SW 1271 (cell line): ENCODE measurements around the gene C19orf12.
"Not testable (repeated sequence)": the region's sequence is repeated elsewhere in the genome, so short reads cannot be mapped to it uniquely, and the experiment has no call there.

Source experiments
- DNase-seq, 2 experiments: peaks; one replicate each; lab custom pipeline; 2025; lab: John Stamatoyannopoulos, UW

C19orf12 gene

DNA sequence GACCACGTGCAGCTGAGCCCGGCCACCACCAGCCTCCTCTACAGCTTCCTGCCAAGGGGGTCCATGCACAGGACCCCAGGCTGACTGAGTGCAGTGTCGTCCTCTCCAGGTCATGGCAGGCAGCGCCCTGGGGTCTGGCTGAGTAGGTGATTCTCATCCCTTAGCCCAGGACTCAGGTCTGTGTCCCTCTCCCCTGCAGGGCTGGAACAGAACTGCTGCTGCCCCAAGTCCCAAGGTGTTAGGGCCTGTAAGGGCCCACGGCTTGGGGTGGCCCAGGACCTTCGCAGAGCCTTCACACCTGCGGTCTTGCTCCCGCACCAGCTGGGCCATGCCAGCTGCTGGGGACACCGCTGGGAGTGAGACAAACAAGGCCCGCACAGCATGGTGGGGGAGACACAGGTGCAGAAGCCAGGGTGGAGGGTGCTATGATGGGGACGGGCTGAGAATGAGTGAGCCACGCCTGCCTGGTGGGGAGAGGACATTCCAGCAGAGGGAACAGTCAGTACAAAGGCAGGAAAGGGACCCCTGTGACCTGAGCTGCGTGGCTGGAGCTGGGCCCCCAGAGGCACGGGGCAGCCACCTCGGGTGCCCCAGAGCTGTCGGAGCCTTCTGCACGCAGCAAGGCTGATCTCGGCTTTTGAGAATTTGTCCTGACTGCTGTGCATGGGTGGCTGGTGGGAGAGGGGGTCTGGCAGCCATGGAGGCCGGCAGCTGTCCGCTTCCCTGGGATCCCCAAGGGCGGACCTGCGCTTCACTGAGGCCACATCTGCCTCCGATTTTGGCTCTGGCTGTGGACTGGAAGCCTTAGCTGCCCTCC is 37.9 kb downstream of the C19orf12 start:
- DNase-seq: no peak

DNA sequence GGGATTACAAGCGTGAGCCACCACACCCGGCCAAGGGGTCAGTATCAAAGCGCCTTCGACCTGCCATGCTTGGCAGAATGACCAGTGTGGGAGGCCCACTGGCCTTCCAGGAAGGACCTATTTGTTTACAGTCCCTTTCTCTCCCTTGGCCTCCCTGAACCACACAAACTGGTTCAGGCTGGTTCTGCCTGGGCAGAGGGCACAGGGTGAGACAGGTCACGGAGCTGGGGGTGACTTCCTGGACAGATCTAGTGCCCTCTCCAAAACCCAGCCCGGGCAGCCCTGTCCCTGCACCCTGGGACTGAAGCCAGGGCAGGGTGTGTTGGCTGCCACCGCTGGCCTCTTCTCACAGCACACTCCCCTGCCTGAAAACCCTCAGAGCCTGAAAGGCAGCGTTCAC is 38.5 kb downstream of the C19orf12 start:
- no peak for DNase-seq

DNA sequence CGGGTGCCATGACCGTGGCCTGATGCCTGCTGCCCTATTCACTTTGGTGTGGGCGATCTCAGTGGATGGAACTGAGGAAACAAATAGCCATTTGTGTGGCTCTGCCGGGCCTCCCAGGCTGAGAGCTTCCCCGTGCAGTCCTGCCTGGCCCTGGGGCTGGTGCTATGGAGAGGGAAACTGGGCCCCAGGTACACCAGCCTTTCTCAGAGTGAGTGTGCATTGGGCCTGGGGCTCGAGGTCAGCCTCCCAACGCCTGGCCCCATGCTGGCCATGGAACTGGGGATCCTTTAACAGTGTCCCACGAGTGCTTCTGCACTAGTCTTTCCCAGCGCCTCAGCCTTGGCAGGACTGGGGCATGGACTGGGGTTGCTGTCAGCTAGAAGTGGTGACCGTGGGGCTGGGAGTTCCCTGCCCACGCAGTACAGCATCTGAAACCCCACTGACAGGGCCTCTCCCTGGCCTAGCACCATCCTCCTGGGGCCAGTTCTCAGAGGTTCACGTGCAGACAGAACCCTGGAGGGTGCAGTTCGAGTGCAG is 39.3 kb downstream of the C19orf12 start:
- no peak for DNase-seq

- DNase-seq: no peak
Observed at GRCh38 chr19:29675120-29675649, 39.9 kb downstream of the C19orf12 start.

DNA sequence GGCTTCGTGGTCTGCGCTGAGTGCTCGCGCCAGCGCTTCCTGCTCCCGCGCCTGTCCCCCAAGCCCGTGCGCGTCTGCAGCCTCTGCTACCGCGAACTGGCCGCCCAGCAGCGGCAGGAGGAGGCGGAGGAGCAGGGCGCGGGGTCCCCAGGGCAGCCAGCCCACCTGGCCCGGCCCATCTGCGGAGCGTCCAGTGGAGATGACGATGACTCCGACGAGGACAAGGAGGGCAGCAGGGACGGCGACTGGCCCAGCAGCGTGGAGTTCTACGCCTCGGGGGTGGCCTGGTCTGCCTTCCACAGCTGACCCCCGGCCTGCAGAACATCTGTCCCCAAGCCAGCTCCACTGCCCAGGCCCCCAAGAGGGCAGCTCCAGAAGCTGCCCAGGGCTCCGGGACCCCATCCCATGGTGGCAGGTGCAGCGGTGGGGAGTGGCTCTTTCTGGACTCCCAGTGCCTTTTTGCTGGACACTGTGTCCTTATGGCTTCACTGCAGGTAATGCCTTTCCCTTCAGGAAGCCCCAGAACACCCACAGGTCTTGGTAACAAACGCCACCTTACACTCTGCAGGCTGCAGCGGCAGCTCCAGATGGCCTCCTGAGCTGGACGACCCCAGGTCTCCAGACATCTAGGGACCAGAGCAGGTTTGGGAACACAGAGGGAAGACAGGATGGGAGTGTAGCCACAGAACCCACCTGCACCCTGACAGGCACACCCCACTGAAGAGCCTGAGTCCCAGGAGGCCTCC is 40.5 kb downstream of the C19orf12 start:
- DNase-seq: no peak

- no peak for DNase-seq
Observed at GRCh38 chr19:29673451-29674371, 41.4 kb downstream of the C19orf12 start.

DNA sequence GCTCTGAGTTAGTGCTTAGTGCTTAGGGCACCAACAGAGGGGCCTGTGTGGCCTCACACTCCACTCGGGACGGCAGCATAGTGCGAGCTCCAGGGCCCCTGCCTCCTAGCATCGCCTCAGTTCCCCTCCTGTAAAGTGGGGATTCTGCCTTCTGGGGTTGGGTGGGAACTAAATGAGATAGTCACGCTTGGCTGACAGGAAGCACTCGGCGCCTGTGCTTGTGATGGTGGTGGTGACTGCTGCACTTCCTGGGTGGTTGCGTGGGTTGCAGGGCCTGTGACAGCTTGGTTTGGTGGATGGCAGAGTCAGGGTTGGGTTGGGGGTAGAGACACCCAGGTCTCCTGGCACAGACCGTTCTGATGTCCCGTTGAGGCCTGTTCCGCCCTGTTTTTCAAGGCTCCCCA is 42.1 kb downstream of the C19orf12 start:
- DNase-seq: no peak

DNA sequence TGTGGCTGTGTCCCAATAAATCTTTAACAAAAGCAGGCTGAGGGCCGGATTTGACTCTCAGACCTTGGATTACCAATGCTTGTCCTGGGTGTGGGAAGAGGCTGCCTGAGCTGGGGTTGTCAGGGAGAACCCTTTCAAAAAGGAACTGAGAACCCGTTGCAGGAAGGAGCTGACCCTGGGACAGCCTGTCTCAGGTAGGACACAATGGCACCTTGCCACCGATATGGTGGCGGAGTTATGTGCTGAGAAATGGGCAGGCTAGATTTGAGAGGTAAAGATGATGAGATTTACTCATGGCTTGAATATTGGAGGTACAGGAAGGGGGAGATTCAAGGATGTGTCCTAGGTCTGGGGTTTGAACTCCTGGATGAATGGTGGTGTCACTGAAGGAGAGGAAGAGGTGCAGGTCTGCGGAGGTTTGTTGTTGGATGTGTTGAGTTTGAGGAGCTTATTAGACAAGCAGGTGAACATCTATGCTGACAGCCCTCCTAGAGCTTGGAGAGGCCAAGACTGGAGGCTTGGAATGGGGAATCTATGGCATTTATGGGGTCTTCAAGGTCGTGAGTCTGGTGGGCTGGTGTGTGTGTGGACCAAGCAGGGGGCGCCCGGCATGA is 42.6 kb downstream of the C19orf12 start:
- DNase-seq: no peak

DNA sequence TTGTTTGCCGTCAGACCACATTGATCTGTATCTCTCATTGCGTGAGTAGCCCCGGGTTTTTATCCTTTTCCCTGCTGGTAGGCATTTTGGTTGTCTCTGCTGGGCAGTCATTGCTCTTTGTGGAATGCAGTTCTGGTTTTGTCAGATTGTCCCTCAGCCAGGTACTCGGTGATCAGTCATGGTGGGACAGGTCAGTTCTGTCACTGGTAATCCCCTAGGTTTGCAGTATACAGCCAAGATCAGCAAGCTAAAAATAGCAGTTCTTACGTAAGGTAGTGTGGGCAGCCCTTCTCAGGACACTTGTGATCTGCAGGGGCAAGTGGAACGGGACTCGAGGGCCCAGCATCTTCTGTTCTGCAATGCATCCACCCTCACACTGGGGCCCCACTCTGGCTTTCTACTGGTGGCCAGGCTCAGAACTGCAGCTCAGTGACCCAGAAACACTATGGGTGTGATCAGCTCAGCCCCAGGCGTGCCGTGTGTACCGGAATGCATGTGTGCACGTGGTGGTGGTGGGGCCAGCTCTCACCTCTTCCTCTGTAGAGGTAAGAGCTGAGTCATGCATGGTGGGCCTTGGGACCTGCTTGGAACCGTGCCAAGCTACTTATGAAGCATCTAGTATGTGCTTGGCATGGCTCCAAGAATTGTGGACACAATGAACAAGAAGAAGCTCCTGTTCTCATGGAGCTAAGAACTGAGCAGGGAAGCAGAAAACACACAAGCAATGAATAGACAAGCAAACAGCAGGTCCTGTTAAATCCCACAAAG is 43.5 kb downstream of the C19orf12 start:
- no peak for DNase-seq

GRCh38 chr19:29671026-29671392 is 44.1 kb downstream of the C19orf12 start:
- DNase-seq: not testable (repeated sequence)

- no peak for DNase-seq
Observed at GRCh38 chr19:29670255-29670654, 44.8 kb downstream of the C19orf12 start.

DNA sequence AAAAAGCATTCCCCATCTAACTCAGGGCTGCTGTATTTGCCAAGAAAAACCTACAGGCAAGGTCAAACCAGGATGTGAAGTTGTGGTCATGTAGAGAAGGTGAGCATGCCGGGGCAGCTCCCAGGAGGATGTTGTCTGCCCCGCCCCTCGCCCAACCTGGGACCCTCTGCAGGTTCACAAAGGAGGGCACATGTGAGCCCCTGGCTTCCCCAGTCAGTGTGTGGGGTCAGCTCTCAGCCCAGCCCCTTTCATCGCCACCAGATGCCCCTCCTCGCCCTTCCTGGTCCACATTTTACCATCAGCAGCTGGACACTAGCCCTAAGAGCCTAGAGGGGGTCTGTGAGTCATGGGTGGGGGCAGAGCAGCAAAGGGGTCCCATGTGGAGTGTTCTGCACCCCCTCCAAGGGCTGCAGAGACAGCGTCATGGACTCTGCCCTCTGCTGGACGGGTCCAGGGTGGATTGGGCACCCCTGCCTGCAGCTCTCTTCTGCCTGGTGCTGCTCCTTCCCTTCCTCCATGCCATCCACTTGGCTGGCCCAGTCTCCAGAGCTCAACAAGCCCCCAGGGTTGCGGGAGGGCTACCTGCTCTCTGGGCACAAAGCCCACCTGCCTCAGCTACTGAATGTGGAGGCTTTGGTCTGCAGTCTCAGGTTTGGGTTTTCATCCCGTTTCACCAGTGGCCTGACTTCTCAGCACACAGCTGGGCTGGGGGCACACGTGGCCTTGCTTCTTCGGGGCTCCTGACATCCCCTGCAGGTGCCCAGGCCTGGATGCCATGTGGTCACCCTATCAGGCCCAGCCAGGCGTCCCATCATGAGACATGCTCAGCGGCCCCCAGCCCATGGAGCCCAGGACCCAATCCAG is 46.1 kb downstream of the C19orf12 start:
- DNase-seq: no peak

DNA sequence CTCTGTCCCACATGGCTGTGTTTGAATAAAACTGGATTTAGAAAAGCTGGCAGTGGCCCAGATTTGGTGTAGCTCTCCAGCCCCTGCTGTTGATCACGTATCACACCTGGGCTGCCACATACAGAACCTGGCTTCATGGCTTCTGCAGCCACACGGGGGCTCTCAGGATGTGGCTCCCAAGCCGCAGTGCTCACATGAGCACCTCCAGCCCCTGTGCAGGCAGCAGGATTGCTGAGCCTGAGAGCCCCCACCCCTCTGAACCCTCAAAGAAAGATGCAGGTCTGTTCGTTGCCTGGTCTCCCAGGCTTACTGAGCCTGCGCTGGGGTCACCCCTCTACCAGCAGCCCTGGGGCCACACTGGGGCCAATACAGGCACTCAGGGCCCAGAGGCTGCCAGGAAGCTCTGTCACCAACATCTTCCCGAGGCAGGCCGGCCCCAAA is 47.1 kb downstream of the C19orf12 start:
- DNase-seq: no peak

DNA sequence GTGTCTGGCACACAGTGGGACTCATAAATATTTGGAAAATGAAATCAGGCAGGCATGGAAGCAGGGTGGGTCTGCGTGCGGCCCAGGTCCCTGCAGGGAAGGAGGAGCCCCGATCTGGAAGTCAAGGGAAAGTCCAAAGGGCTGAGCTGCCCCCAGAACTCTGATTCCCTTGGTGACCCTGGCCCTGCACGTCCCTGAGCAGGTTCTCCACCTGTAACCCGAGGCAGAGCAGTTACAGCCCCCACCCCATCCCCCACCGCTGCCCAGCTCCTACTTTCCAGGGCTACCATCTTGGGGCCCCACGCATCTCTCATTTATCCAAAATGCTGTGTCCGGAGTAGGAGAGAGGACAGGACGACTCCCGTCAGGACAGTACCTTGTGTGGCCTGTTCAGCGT is 47.7 kb downstream of the C19orf12 start:
- no peak for DNase-seq

DNA sequence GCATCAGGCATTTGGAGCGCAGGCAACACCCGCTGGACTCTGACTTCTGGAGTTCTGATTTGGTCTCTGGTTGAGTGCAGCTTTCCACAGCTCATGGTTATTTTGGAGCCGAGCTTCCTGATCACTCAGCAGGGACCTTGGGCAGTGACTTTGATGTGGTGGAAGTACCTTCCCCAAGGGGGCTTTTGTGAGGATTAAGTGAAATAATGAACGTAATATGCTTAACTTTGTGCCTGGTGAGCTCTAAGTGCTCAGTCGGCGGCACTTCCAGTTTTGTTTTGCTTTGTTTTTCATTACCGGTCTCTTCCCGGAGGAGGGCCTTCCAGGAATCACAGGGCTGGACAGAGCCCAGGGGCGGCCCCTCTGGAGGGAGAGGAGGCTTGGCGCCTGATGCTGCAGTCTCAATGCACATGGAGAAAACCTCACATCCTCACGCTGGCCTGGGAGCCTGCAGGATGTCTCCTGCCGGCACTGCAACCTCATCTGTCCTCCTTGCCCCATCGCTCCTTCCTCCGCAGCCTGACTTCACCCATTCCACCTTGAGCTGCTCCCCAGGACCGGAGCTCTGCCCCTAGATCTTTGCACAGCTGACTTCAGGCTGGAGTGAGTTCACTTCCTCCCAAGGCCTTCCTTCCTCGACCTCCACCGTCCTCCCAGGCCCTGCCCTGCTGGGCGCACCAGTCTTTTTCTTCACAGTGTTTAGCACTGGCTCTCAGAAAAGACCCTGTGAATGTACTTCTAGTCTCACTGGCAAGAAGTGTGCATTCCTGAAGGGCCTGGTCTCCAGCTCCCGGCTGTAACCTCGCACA is 48.3 kb downstream of the C19orf12 start:
- no peak for DNase-seq

DNA sequence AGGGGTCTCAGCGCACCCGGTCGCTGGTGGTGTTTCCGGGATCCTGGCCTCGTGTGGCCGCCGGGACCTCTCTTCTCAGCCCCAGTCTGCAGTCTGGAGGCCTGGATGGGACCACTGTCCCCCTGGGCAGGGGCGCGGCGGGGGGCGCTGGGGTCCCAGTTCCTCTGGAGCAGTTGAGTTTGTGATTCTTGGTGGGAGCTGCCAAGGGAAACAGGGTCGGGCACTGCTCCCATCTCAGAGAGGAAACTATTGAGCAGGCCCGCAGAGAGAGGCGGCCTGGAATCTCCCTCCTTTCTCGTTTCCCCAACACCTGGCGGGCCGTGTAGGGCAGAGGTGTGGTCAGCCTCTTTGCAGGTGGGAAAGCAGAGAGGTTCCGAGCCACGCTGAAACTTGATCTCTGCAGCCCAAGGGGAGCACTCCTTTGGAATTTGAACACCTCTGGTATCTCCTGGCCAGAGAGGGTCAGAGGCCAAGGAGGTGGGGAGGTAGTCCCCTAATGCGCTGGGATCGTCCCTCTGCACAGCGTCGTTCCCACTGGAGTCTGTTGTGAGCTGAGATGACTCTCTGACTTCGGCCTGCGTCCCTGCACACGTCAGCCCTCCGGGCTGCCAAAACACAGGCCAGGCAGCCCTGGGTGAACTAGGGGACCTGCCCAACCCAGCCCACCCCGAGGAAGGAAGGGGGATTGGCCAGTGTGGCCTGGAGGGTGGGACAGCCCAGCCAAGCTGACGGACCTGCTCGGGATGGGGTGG is 49.1 kb downstream of the C19orf12 start:
- peak; percentile 18 to 25 for DNase-seq

DNA sequence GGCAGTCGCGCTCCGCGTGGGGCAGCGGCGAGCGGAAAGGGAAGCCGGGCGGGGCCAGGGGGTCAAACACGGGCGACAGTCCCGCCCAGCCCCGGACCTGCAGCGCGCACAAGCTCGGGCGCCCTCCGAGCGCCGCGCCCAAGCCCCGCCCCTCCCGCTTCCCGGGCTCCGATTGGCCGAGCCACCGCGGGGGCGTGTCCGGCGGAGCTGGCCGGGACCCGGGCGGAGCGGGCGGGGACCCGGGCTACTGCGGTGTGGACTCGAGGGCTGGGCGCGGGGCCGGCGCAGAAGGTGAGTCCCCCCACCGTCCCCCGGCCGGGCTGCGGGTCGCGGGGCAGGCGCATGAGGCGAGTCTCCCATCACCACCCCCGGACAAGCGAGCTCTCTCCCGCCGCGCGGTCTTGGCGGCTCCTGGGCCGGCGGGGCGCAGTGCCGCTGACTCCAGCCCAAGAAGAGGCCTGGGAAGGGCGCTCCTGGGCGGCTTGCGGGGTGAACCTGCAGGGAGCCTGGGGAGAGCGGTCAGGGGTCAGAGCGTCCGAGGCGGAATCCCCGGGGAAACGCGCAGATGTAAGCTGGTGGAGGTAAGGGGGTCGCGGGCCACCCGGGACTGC is 49.7 kb downstream of the C19orf12 start, which contains the start of gene PLEKHF1:
TSS of gene PLEKHF1 (plus strand) at position 247 of the 611 bp plus-strand sequence. CDS start 8,379 bp downstream, outside the sequence.
- DNase-seq: peak; percentile 22 to 80
